Breast epithelium (tissue), 3 donors: Measurements from ENCODE around the gene SPSB1.
A peak's percentile ranks its signal among the peaks of the same experiment; 100 is the strongest.

Source experiments
- POLR2A ChIP-seq: fragments of 450-650 bp; IDR thresholded peaks from one replicate; pipeline ENCODE4 v1.6.1; 2016; ENCODE audit warnings: antibody characterized with exemption, mild to moderate bottlenecking, moderate library complexity
- POLR2AphosphoS5 ChIP-seq, 3 donors: sonication (generic); formaldehyde crosslinking; IDR thresholded peaks; one replicate each; pipeline ENCODE4 v1.6.1; 2017; ENCODE audit warnings: antibody characterized with exemption in 3 of 3
- TF ChIP-seq, protein P1 (sequence below), 3 donors: fragments of 450-650 bp; IDR thresholded peaks; one replicate each; pipeline ENCODE4 v1.5.1; 2016 to 2017; ENCODE audit warnings: antibody characterized with exemption in 3 of 3, mild to moderate bottlenecking in 3 of 3, moderate library complexity in 3 of 3

DNA sequence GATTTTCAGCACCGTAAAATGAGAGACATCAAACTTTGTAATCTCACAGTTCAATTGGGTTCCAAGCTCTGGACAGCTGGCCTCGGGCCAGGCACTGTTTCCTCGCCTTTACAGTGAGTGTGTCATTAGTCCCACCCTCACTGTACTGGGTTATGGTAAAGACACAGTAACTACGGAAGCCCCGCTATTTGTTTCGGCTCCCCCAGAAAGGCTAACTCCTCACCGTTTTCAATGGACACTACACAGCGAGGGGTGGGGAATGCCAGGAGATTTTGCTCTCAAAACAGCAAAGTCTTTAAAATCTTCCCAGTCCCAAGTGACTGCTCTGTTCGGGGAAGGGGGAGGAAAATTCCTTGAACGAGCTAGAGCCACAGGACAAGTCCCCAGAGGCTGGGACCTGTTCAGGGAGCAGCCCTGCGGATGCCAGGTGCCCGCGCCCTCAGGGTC lies 757 bp upstream of the SPSB1 start:
- TF ChIP-seq, protein P1, sequence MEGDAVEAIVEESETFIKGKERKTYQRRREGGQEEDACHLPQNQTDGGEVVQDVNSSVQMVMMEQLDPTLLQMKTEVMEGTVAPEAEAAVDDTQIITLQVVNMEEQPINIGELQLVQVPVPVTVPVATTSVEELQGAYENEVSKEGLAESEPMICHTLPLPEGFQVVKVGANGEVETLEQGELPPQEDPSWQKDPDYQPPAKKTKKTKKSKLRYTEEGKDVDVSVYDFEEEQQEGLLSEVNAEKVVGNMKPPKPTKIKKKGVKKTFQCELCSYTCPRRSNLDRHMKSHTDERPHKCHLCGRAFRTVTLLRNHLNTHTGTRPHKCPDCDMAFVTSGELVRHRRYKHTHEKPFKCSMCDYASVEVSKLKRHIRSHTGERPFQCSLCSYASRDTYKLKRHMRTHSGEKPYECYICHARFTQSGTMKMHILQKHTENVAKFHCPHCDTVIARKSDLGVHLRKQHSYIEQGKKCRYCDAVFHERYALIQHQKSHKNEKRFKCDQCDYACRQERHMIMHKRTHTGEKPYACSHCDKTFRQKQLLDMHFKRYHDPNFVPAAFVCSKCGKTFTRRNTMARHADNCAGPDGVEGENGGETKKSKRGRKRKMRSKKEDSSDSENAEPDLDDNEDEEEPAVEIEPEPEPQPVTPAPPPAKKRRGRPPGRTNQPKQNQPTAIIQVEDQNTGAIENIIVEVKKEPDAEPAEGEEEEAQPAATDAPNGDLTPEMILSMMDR (IDR thresholded peaks at IDR 0.05): no peak
- TF ChIP-seq POLR2A: no peak
- TF ChIP-seq POLR2AphosphoS5 (IDR thresholded peaks at IDR 0.05): peak in 2 of 3 donors; percentile 8 to 23
